Amniotic epithelial cell (primary cell): Measurements from ENCODE around the gene ARMH1.

Experiments used
- DNase-seq: peaks from one replicate; pipeline ENCODE4 v3.0.0-alpha.2; 2010; ENCODE audit warnings: low read depth

ARMH1 gene

GRCh38 chr1:44674113-44675000 lies at the start of gene ARMH1, which contains the start of gene TMEM53:
Gene ARMH1 (plus strand): TSS chr1:44674714. CDS start chr1:44689698, 14,984 bp downstream.
Gene TMEM53 (minus strand): TSS chr1:44674481. CDS start chr1:44674391, 90 bp downstream.
- DNase-seq, result peak; percentile 99

GRCh38 chr1:44625348-44625747 lies 49.2 kb upstream of the ARMH1 start:
- no peak for DNase-seq

GRCh38 chr1:44628962-44629756 lies 45.4 kb upstream of the ARMH1 start:
- peak; percentile 94 for DNase-seq

- peak; percentile 82 for DNase-seq
Observed at GRCh38 chr1:44630116-44630515, 44.4 kb upstream of the ARMH1 start.

- DNase-seq, result no peak
Observed at GRCh38 chr1:44631333-44631646, 43.2 kb upstream of the ARMH1 start.

GRCh38 chr1:44631647-44632539 lies 42.6 kb upstream of the ARMH1 start:
- peak; percentile 79 for DNase-seq

- peak; percentile 47 for DNase-seq
Observed at GRCh38 chr1:44632598-44632997, 41.9 kb upstream of the ARMH1 start.

GRCh38 chr1:44634606-44635189 lies 39.8 kb upstream of the ARMH1 start:
- no peak for DNase-seq

GRCh38 chr1:44635439-44635838 lies 39.1 kb upstream of the ARMH1 start:
- no peak for DNase-seq

- DNase-seq, result no peak
Observed at GRCh38 chr1:44636083-44636687, 38.3 kb upstream of the ARMH1 start.

GRCh38 chr1:44636688-44637598 lies 37.6 kb upstream of the ARMH1 start:
- peak; percentile 34 for DNase-seq

GRCh38 chr1:44637702-44638411 lies 36.7 kb upstream of the ARMH1 start:
- DNase-seq, result no peak

- DNase-seq, result no peak
Observed at GRCh38 chr1:44640200-44640853, 34.2 kb upstream of the ARMH1 start.

- no peak for DNase-seq
Observed at GRCh38 chr1:44641126-44642102, 33.1 kb upstream of the ARMH1 start.

- no peak for DNase-seq
Observed at GRCh38 chr1:44642255-44642654, 32.3 kb upstream of the ARMH1 start.

- DNase-seq, result no peak
Observed at GRCh38 chr1:44642925-44643324, 31.6 kb upstream of the ARMH1 start.

- DNase-seq, result no peak
Observed at GRCh38 chr1:44643721-44644334, 30.7 kb upstream of the ARMH1 start.
